ENCODE measurements around the gene DLGAP1. TPM values are rescaled to one million over a fixed set of nuclear protein-coding genes. Genes with fewer than 3 reads are reported as not detected.
A peak's percentile ranks its signal among the peaks of the same experiment; 100 is the strongest.

The DLGAP1 gene
- total and polyA plus RNA-seq, 2 of the 13 experiments (the other 11 are each of a cell fraction or from before 2014, with no cell fraction given), result 0.01 TPM; not detected in 1

GRCh38 chr18:3447895-3448837 lies 1006.9 kb downstream of the DLGAP1 start (continued):
- TF ChIP-seq ZNF136 (CRISPR knock-in tag; IDR thresholded peaks at IDR 0.05; ENCODE audit: low read depth) (peak; percentile 83; the same call in 1 of the 2 replicates), ZBTB8A (CRISPR knock-in tag; IDR thresholded peaks at IDR 0.05; ENCODE audit: borderline replicate concordance, low read depth) (no peak), ZNF766 (CRISPR knock-in tag; IDR thresholded peaks at IDR 0.05; ENCODE audit: borderline replicate concordance) (peak; percentile 61; the same call in 1 of the 2 replicates), SOX6 (IDR thresholded peaks at IDR 0.05) (no peak), SOX6 (CRISPR knock-in tag; IDR thresholded peaks at IDR 0.05) (peak; percentile 83), KDM1A (CRISPR knock-in tag; IDR thresholded peaks at IDR 0.05) (no peak), PRPF4 (IDR thresholded peaks at IDR 0.05; ENCODE audit: low read depth, low read length, poor library complexity, severe bottlenecking) (no peak), ZNF749 (CRISPR knock-in tag; IDR thresholded peaks at IDR 0.05; ENCODE audit: borderline replicate concordance) (0 out of 2 replicates have a peak, but pooled peaks have one; percentile 48), ZNF318 (CRISPR knock-in tag; IDR thresholded peaks at IDR 0.05) (no peak), CREBL2 (CRISPR knock-in tag; IDR thresholded peaks at IDR 0.05; ENCODE audit: borderline replicate concordance) (0 out of 2 replicates have a peak, but pooled peaks have one; percentile 73), ZBTB42 (CRISPR knock-in tag; IDR thresholded peaks at IDR 0.05) (peak; percentile 100), KAT2B (IDR thresholded peaks at IDR 0.05; ENCODE audit: borderline replicate concordance, low read depth, low read length) (no peak), NR2F2 (IDR thresholded peaks at IDR 0.05; ENCODE audit: borderline replicate concordance, low read depth) (no peak), ZNF451 (CRISPR knock-in tag; IDR thresholded peaks at IDR 0.05) (no peak), KLF13 (CRISPR knock-in tag; IDR thresholded peaks at IDR 0.05) (no peak), EHMT2 (IDR thresholded peaks at IDR 0.05; ENCODE audit: borderline replicate concordance, low read depth, low read length) (no peak), SRSF1 (optimal IDR thresholded peaks at IDR 0.05; ENCODE audit: low read depth, low read length) (peak; percentile 100), POGK (CRISPR knock-in tag; conservative IDR thresholded peaks at IDR 0.05) (0 out of 2 replicates have a peak, but pooled peaks have one; percentile 60), PAF1 (CRISPR knock-in tag; IDR thresholded peaks at IDR 0.05) (no peak)

Data from HepG2 (cell line).